SK-N-SH (cell line): Measurements from ENCODE around the gene ARHGEF12. TPM values are rescaled to one million over a fixed set of nuclear protein-coding genes. Genes with fewer than 3 reads are reported as not detected.

Experiments
- CTCF ChIA-PET: fragments of 300-600, 350-600 bp; formaldehyde crosslinking; extraction: SDS; loops from one replicate; lab custom pipeline; 2021; lab: Yijun Ruan, JAX
- POLR2A ChIA-PET: fragments of 350-600 bp; sonication (Branson Sonifier 250); formaldehyde crosslinking; extraction: SDS; loops from one replicate; lab custom pipeline; 2020; ENCODE audit warnings: antibody characterized with exemption, inconsistent platforms; lab: Yijun Ruan, JAX
- DNase-seq: peaks from one replicate; pipeline ENCODE4 v3.0.0; 2012
- H2AFZ ChIP-seq: fragments of 200-600 bp; sonication (generic); 2 replicates; pipeline ENCODE4 v1.8.1; 2016; ENCODE audit warnings: antibody characterized with exemption, mild to moderate bottlenecking, low read depth
- H3F3A ChIP-seq: fragments of 200-600 bp; sonication (generic); replicated peaks from 2 replicates; pipeline ENCODE3; 2016; ENCODE audit warnings: antibody characterized with exemption, mild to moderate bottlenecking; ENCODE audit not compliant: insufficient read depth
- H3K27ac ChIP-seq, 2 experiments: fragments of 200-500 bp in 1 of 2; fragments of 200-600 bp in 1 of 2; sonication (Bioruptor generic) in 1 of 2; sonication (generic), shearing (Covaris generic) in 1 of 2; 2 replicates each; pipeline versions ENCODE4 v1.5.1 to v1.6.1; 2014 to 2016; ENCODE audit warnings: low read depth in 2 of 2, inconsistent platforms in 1 of 2, low read length in 1 of 2, mild to moderate bottlenecking in 1 of 2, mixed read lengths in 1 of 2
- H3K27me3 ChIP-seq: fragments of 200-600 bp; sonication (generic), shearing (Covaris generic); 2 replicates; pipeline ENCODE4 v1.6.1; 2016; ENCODE audit warnings: mixed run types; ENCODE audit not compliant: insufficient read depth
- H3K36me3 ChIP-seq, 2 experiments: fragments of 200-500 bp in 1 of 2; fragments of 200-600 bp in 1 of 2; sonication (Bioruptor generic) in 1 of 2; sonication (generic) in 1 of 2; replicated peaks in 1 of 2; 2 replicates each; pipeline versions ENCODE3 to v1.5.1; 2014 to 2016; ENCODE audit warnings: low read length in 1 of 2, mild to moderate bottlenecking in 1 of 2; ENCODE audit not compliant: insufficient read depth in 2 of 2, control insufficient read depth in 1 of 2
- H3K4me1 ChIP-seq, 2 experiments: fragments of 200-500 bp in 1 of 2; fragments of 200-600 bp in 1 of 2; sonication (Bioruptor generic) in 1 of 2; sonication (generic), shearing (Covaris generic) in 1 of 2; 2 replicates each; pipeline versions ENCODE4 v1.5.1 to v1.6.1; 2014 to 2016; ENCODE audit warnings: low read depth in 1 of 2, low read length in 1 of 2, mixed run types in 1 of 2; ENCODE audit not compliant: insufficient read depth in 2 of 2, control insufficient read depth in 1 of 2
- H3K4me2 ChIP-seq: fragments of 200-600 bp; sonication (generic), shearing (Covaris generic); 2 replicates; pipeline ENCODE4 v1.6.1; 2017; ENCODE audit warnings: mixed run types
- H3K4me3 ChIP-seq, 2 experiments: fragments of 200-500 bp in 1 of 2; fragments of 200-600 bp in 1 of 2; sonication (Bioruptor generic) in 1 of 2; sonication (generic), shearing (Covaris generic) in 1 of 2; 2 replicates each; pipeline versions ENCODE4 v1.5.1 to v1.8.1; 2014 to 2016; ENCODE audit warnings: low read depth in 2 of 2, inconsistent platforms in 1 of 2, low read length in 1 of 2, mild to moderate bottlenecking in 1 of 2, mixed read lengths in 1 of 2, moderate library complexity in 1 of 2
- H3K79me2 ChIP-seq: fragments of 200-600 bp; sonication (generic); 2 replicates; pipeline ENCODE4 v1.8.1; 2017; ENCODE audit warnings: mild to moderate bottlenecking; ENCODE audit not compliant: insufficient read depth
- H3K9ac ChIP-seq: fragments of 200-600 bp; sonication (generic); 2 replicates; pipeline ENCODE4 v1.6.1; 2017; ENCODE audit warnings: mixed run types
- H3K9me2 ChIP-seq: fragments of 200-600 bp; sonication (generic); 2 replicates; pipeline ENCODE4 v1.6.1; 2017; ENCODE audit warnings: mixed run types
- H3K9me3 ChIP-seq: fragments of 200-600 bp; sonication (generic); 2 replicates; pipeline ENCODE4 v1.6.1; 2017; ENCODE audit warnings: mixed run types, mild to moderate bottlenecking, moderate library complexity
- H4K20me1 ChIP-seq: fragments of 200-600 bp; sonication (generic); 2 replicates; pipeline ENCODE4 v1.6.1; 2017; ENCODE audit warnings: mild to moderate bottlenecking, mixed run types; ENCODE audit not compliant: insufficient read depth
- CHD2 ChIP-seq: fragments of 150-350 bp; IDR thresholded peaks from 2 replicates; pipeline ENCODE4 v1.6.1; 2018; ENCODE audit warnings: low read length; ENCODE audit not compliant: partially characterized antibody
- ELF1 ChIP-seq: IDR thresholded peaks from 2 replicates; pipeline ENCODE4 v1.4.0; 2012
- FOSL2 ChIP-seq: IDR thresholded peaks from 2 replicates; pipeline ENCODE4 v1.4.0; 2012; ENCODE audit warnings: low read depth, mild to moderate bottlenecking, moderate library complexity, borderline replicate concordance
- FOXM1 ChIP-seq: IDR thresholded peaks from 2 replicates; pipeline ENCODE4 v1.4.0; 2012; ENCODE audit warnings: low read depth, mild to moderate bottlenecking
- GATA2 ChIP-seq: sonication (generic); formaldehyde crosslinking; IDR thresholded peaks from 2 replicates; pipeline ENCODE4 v1.5.0; 2020; ENCODE audit warnings: mild to moderate bottlenecking, missing genetic modification reagents
- MXI1 ChIP-seq: IDR thresholded peaks from 2 replicates; pipeline ENCODE4 v1.6.1; 2012; ENCODE audit warnings: mild to moderate bottlenecking, low read depth, low read length, improper control_type of control experiment
- NFIC ChIP-seq: IDR thresholded peaks from 2 replicates; pipeline ENCODE4 v1.4.0; 2012; ENCODE audit warnings: borderline replicate concordance
- SIN3A ChIP-seq: IDR thresholded peaks from 2 replicates; pipeline ENCODE4 v1.6.1; 2012; ENCODE audit warnings: low read depth, mild to moderate bottlenecking, low read length, moderate library complexity, borderline replicate concordance
- SMC3 ChIP-seq: IDR thresholded peaks from 2 replicates; pipeline ENCODE4 v1.6.1; 2012; ENCODE audit warnings: low read depth, low read length, improper control_type of control experiment
- TAF1 ChIP-seq: IDR thresholded peaks from 2 replicates; pipeline ENCODE4 v1.6.1; 2012; ENCODE audit warnings: low read depth, mild to moderate bottlenecking, low read length, moderate library complexity, borderline replicate concordance
- YY1 ChIP-seq: IDR thresholded peaks from 2 replicates; pipeline ENCODE4 v1.4.0; 2012; ENCODE audit warnings: low read depth, mild to moderate bottlenecking
- WGBS: methylation state at CpG from one replicate; pipeline ENCODE4 v1.1.6; 2017; ENCODE audit warnings: low lambda C conversion rate; 5-methylcytosine and 5-hydroxymethylcytosine counted together
- polyA plus RNA-seq, 3 experiments: library from polyadenylated mRNA; depleted of rRNA; stranded (reverse); fragments of >200 nt; gene quantifications; 2 replicates each; pipeline ENCODE4 v1.2.3, GENCODE V29; 2012
- TF ChIP-seq, protein P1 (sequence below): IDR thresholded peaks from 2 replicates; pipeline ENCODE4 v1.4.0; 2012; ENCODE audit warnings: low read depth, borderline replicate concordance
- TF ChIP-seq, protein P2 (sequence below): fragments of 150-350 bp; IDR thresholded peaks from 2 replicates; pipeline ENCODE4 v1.6.1; 2016; ENCODE audit warnings: mild to moderate bottlenecking, low read depth, low read length
- TF ChIP-seq, protein P3 (sequence below): fragments of 150-350 bp; IDR thresholded peaks from 2 replicates; pipeline ENCODE4 v1.6.1; 2017; ENCODE audit warnings: antibody characterized with exemption, low read length, low read depth, borderline replicate concordance
- TF ChIP-seq, protein P4 (sequence below): IDR thresholded peaks from 2 replicates; pipeline ENCODE4 v1.4.0; 2012; ENCODE audit warnings: low read depth, borderline replicate concordance
- TF ChIP-seq, protein P5 (sequence below): IDR thresholded peaks from 2 replicates; pipeline ENCODE4; 2012

The ARHGEF12 gene
- polyA plus RNA-seq, 1 of the 3 experiments (the other 2 are of a cell fraction), result 12.3 TPM

DNA sequence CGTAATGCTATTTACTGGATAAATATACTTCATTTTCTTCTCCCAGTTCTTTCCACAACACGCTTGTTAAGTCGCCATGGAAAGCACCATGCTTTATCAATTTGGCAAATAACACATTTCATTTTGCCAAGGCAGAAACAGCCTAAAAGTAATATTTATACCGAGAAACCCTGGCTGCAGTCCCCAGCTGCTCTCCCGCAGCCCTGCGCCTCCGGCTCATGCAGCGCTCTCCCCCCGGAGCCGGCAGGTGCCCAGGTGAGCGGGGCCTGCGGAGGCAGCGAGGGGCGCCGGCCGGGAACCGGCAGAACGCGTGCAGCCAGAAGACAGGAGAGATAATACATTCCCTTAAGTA, 681 bp upstream of the ARHGEF12 start (continued):
- TF ChIP-seq, protein P1, sequence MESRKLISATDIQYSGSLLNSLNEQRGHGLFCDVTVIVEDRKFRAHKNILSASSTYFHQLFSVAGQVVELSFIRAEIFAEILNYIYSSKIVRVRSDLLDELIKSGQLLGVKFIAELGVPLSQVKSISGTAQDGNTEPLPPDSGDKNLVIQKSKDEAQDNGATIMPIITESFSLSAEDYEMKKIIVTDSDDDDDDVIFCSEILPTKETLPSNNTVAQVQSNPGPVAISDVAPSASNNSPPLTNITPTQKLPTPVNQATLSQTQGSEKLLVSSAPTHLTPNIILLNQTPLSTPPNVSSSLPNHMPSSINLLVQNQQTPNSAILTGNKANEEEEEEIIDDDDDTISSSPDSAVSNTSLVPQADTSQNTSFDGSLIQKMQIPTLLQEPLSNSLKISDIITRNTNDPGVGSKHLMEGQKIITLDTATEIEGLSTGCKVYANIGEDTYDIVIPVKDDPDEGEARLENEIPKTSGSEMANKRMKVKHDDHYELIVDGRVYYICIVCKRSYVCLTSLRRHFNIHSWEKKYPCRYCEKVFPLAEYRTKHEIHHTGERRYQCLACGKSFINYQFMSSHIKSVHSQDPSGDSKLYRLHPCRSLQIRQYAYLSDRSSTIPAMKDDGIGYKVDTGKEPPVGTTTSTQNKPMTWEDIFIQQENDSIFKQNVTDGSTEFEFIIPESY, result no peak

DNA sequence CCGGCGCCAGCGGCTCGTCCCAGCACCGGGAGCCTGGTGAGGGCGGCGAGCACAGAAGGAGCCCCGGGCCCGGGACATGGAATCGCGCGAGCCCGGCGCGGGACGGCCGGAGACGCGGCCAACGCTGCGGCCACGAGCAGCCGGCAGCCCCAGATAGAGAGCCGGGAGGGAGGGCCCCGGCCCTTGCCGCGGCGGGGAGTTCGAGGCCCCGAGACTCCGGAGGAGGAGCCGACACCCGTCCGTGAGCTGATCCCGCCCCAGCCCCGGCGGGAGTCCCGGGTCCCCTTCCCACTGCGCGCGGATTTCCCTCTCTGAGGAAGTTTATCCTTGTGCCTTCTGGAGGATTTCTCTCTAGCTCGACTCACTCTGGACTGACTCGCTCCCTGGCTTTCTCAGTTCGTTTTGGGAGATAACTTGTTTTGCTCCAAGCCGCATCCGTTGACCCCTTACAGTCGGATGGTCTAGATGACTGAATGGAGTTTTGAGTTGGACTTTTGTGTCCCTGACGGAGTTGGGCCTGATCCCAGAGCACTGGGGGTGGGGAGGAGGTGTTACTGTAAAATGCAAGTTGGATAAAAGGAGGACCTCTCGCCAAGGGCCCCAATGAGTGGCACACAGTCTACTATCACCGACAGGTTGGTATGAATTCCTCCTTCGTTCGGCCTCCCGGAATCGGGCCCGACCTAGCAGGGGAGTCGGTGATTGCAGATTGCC, 585 bp downstream of the ARHGEF12 start:
- Histone ChIP-seq H3K4me2 (peak overlapping the region; percentile 92), H3K4me1 (peaks cover 13 to 29% of the 10 kb centered on the region in 2 experiments), H2AFZ (0 out of 2 replicates have a peak overlapping the region, but pooled peaks have one; percentile 2), H3K9me3 (no peaks in the 10 kb centered on the region), H3K9ac (peak overlapping the region; percentile 92), H3K36me3 (no peaks in the 10 kb centered on the region), H3K27me3 (no peaks in the 10 kb centered on the region), H3F3A (peaks cover 46% of the 10 kb centered on the region), H4K20me1 (peaks cover 49% of the 10 kb centered on the region), H3K27ac (peak overlapping the region; percentile 78 to 92), H3K9me2 (no peaks in the 10 kb centered on the region), H3K79me2 (peaks cover 69% of the 10 kb centered on the region), H3K4me3 (peak overlapping the region; percentile 91 to 93)
- WGBS, result 1% methylated on average over 15 of the region's 56 CpGs
- TF ChIP-seq, protein P2, sequence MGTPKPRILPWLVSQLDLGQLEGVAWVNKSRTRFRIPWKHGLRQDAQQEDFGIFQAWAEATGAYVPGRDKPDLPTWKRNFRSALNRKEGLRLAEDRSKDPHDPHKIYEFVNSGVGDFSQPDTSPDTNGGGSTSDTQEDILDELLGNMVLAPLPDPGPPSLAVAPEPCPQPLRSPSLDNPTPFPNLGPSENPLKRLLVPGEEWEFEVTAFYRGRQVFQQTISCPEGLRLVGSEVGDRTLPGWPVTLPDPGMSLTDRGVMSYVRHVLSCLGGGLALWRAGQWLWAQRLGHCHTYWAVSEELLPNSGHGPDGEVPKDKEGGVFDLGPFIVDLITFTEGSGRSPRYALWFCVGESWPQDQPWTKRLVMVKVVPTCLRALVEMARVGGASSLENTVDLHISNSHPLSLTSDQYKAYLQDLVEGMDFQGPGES, result no peak
- TF ChIP-seq YY1 (no peak), TAF1 (no peak), GATA2 (no peak), FOSL2 (no peak), CHD2 (no peak), SIN3A (0 out of 2 replicates have a peak, but pooled peaks have one; percentile 35), FOXM1 (no peak), MXI1 (no peak), SMC3 (no peak), ELF1 (no peak), NFIC (no peak)
- TF ChIP-seq, protein P3, sequence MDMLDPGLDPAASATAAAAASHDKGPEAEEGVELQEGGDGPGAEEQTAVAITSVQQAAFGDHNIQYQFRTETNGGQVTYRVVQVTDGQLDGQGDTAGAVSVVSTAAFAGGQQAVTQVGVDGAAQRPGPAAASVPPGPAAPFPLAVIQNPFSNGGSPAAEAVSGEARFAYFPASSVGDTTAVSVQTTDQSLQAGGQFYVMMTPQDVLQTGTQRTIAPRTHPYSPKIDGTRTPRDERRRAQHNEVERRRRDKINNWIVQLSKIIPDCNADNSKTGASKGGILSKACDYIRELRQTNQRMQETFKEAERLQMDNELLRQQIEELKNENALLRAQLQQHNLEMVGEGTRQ, result no peak
- TF ChIP-seq, protein P4, sequence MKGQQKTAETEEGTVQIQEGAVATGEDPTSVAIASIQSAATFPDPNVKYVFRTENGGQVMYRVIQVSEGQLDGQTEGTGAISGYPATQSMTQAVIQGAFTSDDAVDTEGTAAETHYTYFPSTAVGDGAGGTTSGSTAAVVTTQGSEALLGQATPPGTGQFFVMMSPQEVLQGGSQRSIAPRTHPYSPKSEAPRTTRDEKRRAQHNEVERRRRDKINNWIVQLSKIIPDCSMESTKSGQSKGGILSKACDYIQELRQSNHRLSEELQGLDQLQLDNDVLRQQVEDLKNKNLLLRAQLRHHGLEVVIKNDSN, result 0 out of 2 replicates have a peak, but pooled peaks have one; percentile 13
- TF ChIP-seq, protein P5, sequence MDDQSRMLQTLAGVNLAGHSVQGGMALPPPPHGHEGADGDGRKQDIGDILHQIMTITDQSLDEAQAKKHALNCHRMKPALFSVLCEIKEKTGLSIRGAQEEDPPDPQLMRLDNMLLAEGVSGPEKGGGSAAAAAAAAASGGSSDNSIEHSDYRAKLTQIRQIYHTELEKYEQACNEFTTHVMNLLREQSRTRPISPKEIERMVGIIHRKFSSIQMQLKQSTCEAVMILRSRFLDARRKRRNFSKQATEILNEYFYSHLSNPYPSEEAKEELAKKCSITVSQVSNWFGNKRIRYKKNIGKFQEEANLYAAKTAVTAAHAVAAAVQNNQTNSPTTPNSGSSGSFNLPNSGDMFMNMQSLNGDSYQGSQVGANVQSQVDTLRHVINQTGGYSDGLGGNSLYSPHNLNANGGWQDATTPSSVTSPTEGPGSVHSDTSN, result no peak
- ChIA-PET POLR2A (interaction anchor here (0.5 kb wide), 1 partner anchor 473 kb away, joined by 3 read pairs; no protein-coding TSS in a partner anchor), CTCF (interaction anchor here (0.6 to 3.6 kb wide), 22 partner anchors 9 to 872 kb away, joined by 3 to 29 read pairs (median 5); partner anchors contain the start of genes GRIK4 and TLCD5)
- DNase-seq, result peak; percentile 25
